GM21423 (cell line): Measurements from ENCODE around the gene ADK.
"Not testable (repeated sequence)": the region's sequence is repeated elsewhere in the genome, so short reads cannot be mapped to it uniquely, and the experiment has no call there.

Experiments used
- ATAC-seq: cut with Tn5 transposase; IDR thresholded peaks from one replicate; pipeline ENCODE4 v1.9.1; 2021; ENCODE audit warnings: mild to moderate bottlenecking, moderate library complexity; ENCODE audit not compliant: unreplicated experiment

The ADK gene

GRCh38 chr10:74178042-74178791, 27.2 kb downstream of the ADK start:
- no peak for ATAC-seq

GRCh38 chr10:74179111-74179710, 28.2 kb downstream of the ADK start:
- ATAC-seq = no peak

DNA sequence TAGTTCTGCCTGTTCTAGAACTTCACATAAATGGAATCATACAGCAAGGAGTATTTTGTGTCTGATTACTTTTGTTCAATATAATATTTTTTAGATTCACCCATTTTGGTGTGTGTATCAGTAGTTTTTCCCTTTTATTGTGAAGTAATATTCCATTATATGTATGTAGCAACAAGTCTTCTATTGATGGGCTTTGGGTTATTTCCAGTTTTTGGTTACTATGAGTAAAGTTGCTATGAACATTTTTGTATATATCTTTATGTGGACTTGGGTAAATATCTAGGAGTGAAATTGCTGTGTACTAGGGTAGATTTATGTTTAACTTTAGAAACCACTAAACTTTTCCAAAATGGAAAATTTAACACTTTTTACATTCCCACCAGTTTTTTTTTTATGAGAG, 35.7 kb downstream of the ADK start:
- no peak for ATAC-seq

DNA sequence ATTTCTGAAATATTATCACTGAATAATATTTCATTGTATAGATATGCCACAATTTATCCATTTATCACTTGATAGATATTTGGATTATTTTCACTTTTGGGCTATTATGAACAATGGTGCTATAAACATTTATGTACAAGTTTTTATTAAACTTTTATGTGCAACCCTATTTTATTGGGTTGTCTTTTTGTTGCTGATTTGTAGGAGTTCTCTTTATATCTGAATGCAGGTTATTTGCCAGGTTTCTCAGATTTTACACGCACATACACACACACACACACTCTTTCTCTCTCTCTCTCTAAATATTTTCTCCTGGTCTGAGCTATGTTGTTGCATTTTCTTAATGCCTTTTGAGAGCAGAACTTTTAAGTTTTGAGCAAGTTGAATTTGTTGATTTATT, 36.2 kb downstream of the ADK start:
- no peak for ATAC-seq

GRCh38 chr10:74188617-74189016, 37.6 kb downstream of the ADK start:
- not testable (repeated sequence) for ATAC-seq

DNA sequence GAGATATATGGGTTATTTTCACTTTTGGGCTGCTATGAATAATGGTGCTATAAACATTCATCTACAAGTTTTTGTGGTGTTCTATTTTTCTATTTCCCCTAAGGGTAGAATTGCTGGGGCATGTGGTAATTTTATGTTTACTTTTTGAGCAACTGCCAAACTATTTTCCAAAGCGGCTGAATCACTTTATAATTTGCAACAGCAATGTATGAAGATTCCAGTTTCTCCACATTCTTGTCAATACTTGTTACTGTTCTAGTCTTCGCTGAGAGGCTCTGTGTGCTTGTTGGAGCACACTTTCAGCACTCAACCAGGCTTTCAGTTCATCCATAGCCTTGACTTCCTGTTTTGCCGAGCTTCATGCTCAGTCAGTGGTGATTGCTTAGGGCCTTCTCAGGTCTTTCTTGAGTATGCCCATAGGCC, 39.0 kb downstream of the ADK start:
- ATAC-seq = peak; percentile 84

- no peak for ATAC-seq
Measured at GRCh38 chr10:74190494-74190893, 39.5 kb downstream of the ADK start.

GRCh38 chr10:74194545-74194944, 43.5 kb downstream of the ADK start:
- no peak for ATAC-seq

GRCh38 chr10:74194999-74195398, 44.0 kb downstream of the ADK start:
- ATAC-seq = no peak

- ATAC-seq = no peak
Measured at GRCh38 chr10:74199315-74199714, 48.3 kb downstream of the ADK start.

DNA sequence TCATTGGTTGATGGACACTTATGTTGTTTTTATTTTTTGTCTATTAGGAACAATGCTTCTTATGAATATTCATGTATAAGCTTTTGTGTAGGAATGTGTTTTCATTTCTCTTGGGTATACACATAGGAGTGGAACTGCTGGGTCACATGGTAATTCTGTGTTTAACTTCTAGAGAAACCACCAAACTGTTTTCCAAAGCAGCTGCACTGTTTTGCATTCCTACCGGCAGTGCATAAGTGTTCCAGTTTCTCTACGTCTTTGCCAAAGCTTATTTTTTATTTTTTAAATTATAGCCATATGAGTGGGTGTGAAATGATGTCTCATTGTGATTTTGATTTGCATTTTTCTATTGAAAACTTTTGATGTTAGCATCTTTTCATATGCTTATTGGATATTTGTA, 51.3 kb downstream of the ADK start:
- no peak for ATAC-seq

GRCh38 chr10:74206746-74207145, 55.7 kb downstream of the ADK start:
- ATAC-seq = no peak

DNA sequence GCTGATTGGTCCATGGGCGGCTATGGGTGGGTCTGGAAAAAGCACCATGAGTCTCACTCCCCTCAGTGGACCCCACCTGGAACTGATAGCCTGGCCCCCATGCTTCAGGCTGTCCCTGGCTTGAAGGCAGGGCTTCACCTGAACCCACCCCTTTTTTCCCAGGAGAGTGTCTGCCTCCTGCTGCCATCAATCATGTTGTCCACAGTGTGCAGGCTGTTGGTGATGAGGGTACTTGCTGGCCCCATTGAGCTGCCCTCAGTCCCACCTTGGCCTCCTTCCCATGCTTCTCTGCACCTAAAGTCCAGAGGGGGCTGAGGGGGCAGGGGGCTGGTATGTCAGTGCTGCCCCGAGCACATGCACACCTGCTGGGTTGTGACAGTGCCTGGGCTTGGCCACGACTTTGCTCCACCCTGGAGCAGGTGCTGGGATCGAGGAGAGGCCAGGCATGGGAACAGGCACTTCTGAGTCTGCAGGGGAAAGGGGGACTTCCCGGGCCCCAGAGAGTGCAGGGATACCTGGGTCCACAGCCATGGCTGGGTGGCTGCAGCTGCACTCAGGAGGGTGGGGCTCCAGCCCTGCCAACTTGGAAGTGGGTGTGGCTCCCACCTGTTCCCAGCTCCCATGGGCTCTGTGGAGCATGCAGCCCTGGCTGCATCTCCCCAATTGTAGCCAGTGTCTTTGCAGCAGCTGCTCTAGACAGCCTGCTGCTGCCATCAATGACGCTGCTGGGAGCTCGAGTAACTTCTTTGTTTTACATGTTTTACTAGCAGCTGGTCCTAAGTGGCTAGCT, 56.9 kb downstream of the ADK start:
- ATAC-seq = no peak

GRCh38 chr10:74208997-74209396, 58.0 kb downstream of the ADK start:
- no peak for ATAC-seq

- no peak for ATAC-seq
Measured at GRCh38 chr10:74213019-74213418, 62.0 kb downstream of the ADK start.

DNA sequence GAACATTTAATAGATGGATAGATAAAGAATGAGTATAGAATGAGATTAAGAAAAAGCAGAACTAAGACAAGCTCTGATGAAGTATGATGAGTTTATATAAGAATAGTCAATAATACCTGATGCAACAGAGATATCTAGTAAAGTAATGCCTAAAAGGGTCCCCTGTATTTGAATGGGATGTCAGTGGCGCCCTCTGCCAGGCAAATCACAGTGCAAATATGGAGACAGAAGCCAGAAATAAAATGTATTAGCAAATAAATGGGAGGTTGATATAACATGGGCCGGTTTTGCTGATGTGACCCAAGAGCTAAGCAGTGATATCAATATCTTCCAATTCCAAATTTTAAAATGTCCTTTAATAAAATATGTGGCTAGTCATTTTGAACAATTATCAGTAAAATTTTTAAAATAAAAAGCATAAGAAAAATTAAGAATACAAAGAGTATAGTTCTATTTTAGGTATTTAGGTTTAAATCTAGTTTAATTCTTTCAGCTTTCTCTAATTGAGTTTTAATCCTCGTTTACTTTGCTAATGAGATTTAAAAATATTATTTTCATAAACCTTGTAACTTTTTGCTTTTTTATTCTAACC, 62.6 kb downstream of the ADK start:
- no peak for ATAC-seq

DNA sequence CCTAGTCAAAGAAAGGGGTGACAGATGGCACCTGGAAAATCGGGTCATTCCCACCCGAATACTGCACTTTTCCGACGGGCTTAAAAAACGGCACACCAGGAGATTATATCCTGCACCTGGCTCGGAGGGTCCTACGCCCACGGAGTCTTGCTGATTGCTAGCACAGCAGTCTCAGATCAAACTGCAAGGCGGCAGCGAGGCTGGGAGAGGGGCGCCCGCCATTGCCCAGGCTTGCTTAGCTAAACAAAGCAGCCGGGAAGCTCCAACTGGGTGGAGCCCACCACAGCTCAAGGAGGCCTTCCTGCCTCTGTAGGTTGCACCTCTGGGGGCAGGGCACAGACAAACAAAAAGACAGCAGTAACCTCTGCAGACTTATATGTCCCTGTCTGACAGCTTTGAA, 66.1 kb downstream of the ADK start:
- ATAC-seq = not testable (repeated sequence)

DNA sequence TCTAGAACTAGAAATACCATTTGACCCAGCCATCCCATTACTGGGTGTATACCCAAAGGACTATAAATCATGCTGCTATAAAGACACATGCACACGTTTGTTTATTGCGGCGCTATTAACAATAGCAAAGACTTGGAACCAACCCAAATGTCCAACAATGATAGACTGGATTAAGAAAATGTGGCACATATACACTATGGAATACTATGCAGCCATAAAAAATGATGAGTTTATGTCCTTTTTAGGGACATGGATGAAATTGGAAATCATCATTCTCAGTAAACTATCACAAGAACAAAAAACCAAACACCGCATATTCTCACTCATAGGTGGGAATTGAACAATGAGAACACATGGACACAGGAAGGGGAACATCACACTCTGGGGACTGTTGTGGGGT, 71.4 kb downstream of the ADK start:
- not testable (repeated sequence) for ATAC-seq

DNA sequence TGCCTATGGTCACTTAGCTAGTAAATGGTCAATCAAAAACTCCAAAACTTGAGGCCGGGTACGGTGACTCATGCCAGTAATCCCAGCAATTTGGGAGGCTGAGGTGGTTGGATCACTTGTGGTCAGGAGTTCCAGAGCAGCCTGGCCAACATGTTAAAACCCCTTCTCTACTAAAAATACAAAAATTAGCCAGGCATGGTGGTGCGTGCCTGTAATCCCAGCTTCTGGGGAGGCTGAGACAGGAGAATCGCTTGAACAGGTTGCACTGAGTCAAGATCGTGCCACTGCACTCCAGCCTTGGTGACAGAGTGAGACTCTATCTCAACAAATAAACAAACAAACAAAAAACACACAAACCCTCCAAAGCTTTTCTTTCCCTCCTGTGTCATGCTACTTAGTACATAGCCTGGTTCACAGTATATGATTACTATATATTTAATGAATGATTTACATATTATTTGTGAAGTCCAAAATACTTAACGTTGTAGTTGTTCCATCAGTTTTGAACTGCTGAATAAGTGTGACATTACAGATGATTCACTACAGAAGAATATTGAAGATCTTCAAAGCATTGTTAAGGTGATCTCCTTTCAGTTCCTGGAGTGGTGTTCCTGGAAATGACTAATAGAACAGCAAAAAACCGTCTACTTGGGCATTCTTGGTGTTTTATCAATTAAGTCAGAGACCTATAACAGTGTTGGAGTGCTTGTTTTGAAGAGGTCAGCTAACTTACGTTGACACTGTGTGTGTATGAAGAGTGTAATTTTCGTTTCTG, 72.9 kb downstream of the ADK start:
- ATAC-seq = no peak

- ATAC-seq = no peak
Measured at GRCh38 chr10:74227697-74228424, 76.8 kb downstream of the ADK start.
